ENCODE data around the gene TP53RK.

GRCh38 chr20:46683668-46683938 lies 5.6 kb downstream of the TP53RK start:
- TF ChIP-seq, protein P1, sequence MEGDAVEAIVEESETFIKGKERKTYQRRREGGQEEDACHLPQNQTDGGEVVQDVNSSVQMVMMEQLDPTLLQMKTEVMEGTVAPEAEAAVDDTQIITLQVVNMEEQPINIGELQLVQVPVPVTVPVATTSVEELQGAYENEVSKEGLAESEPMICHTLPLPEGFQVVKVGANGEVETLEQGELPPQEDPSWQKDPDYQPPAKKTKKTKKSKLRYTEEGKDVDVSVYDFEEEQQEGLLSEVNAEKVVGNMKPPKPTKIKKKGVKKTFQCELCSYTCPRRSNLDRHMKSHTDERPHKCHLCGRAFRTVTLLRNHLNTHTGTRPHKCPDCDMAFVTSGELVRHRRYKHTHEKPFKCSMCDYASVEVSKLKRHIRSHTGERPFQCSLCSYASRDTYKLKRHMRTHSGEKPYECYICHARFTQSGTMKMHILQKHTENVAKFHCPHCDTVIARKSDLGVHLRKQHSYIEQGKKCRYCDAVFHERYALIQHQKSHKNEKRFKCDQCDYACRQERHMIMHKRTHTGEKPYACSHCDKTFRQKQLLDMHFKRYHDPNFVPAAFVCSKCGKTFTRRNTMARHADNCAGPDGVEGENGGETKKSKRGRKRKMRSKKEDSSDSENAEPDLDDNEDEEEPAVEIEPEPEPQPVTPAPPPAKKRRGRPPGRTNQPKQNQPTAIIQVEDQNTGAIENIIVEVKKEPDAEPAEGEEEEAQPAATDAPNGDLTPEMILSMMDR (IDR thresholded peaks at IDR 0.05) = no peak
- no peak for TF ChIP-seq POLR2A (IDR thresholded peaks at IDR 0.05)
